ENCODE measurements around the gene BRCA1. TPM values are rescaled to one million over a fixed set of nuclear protein-coding genes. Genes with fewer than 3 reads are reported as not detected.
A peak's percentile ranks its signal among the peaks of the same experiment; 100 is the strongest.
"Not testable (repeated sequence)": the region's sequence is repeated elsewhere in the genome, so short reads cannot be mapped to it uniquely, and the experiment has no call there.

Gene BRCA1
- total RNA-seq, 1 donor from 2014 or later, result 0.85 TPM

- TF ChIP-seq, protein P1, sequence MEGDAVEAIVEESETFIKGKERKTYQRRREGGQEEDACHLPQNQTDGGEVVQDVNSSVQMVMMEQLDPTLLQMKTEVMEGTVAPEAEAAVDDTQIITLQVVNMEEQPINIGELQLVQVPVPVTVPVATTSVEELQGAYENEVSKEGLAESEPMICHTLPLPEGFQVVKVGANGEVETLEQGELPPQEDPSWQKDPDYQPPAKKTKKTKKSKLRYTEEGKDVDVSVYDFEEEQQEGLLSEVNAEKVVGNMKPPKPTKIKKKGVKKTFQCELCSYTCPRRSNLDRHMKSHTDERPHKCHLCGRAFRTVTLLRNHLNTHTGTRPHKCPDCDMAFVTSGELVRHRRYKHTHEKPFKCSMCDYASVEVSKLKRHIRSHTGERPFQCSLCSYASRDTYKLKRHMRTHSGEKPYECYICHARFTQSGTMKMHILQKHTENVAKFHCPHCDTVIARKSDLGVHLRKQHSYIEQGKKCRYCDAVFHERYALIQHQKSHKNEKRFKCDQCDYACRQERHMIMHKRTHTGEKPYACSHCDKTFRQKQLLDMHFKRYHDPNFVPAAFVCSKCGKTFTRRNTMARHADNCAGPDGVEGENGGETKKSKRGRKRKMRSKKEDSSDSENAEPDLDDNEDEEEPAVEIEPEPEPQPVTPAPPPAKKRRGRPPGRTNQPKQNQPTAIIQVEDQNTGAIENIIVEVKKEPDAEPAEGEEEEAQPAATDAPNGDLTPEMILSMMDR (IDR thresholded peaks at IDR 0.05), result no peak
- H3K4me3 ChIP-seq, result no peak overlapping the region
- H3K27ac ChIP-seq, result peak overlapping the region in 1 of 2 donors; percentile 7
- intact Hi-C loops (cut with DNase I), result no loop called here
- H3K27me3 ChIP-seq, result no peaks in the 10 kb centered on the region
- no peaks in the 10 kb centered on the region for H3K9me3 ChIP-seq
- peaks cover 30 to 32% of the 10 kb centered on the region in 2 donors for H3K36me3 ChIP-seq
- no peak for DNase-seq (ENCODE audit: low spot score in 2 of 2)
- peaks cover 0 to 6% of the 10 kb centered on the region in 2 donors for H3K4me1 ChIP-seq
Observed at GRCh38 chr17:43011728-43012472, 113.3 kb downstream of the BRCA1 start.

GRCh38 chr17:43010667-43011308 is 114.4 kb downstream of the BRCA1 start:
- H3K27me3 ChIP-seq, result no peaks in the 10 kb centered on the region
- DNase-seq (ENCODE audit: low spot score in 2 of 2), result no peak
- H3K36me3 ChIP-seq, result peaks cover 19 to 21% of the 10 kb centered on the region in 2 donors
- TF ChIP-seq, protein P1 (IDR thresholded peaks at IDR 0.05), result no peak
- no peak overlapping the region for H3K27ac ChIP-seq
- no peaks in the 10 kb centered on the region for H3K9me3 ChIP-seq
- intact Hi-C loops (cut with DNase I), result no loop called here
- peaks cover 0 to 6% of the 10 kb centered on the region in 2 donors for H3K4me1 ChIP-seq
- no peak overlapping the region for H3K4me3 ChIP-seq

DNA sequence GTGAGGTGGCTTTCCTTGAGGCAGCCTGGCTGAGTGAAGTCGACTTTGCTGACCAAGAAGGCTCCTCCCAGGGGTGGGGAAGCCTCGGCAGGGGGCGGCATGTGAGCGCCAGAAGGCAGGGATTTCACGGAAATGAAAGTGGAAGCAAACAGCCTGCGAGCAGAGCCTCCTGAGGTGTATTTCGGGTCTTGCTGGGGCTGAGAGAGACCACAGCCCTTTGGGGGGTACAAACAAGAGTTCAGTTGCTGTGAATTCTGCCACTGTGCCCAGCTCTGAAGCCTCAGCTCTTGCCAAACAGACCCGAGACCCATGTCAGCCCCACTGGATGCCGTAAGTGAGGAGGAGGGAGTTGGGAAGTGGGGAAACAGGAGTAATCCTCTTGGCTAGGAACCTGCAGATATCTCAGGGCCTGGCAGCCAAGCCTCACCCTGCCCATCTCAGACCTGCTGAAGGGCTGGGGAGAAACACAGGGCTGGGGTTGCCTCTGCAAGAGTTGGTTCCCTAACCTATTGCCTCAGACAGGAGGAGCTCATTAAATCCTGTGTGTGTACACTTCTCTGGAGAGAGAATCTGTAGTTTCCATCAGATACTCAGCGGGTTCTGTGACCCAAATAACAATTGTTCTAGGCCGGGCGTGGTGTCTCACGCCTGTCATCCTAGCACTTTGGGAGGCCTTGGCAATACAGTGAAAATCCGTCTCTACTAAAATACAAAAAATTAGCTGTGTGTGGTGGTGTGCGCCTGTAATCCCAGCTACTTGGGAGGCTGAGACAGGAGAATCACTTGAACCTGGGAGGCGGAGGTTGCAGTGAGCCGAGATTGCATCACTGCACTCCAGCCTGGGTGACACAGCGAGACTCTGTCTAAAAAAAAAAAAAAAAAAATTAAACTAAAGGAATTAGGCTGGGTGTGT is 118.3 kb downstream of the BRCA1 start, which contains the start of gene IFI35:
Gene IFI35, plus strand, starts transcription at position 146 of the 913 bp plus-strand sequence. Its CDS starts 164 bp downstream, at position 310.
- TF ChIP-seq, protein P1 (IDR thresholded peaks at IDR 0.05), result peak in 2 of 3 experiments; percentile 16 to 49
- intact Hi-C loops (cut with DNase I), result no loop called here
- H3K36me3 ChIP-seq, result peaks cover 18 to 25% of the 10 kb centered on the region in 2 donors
- peak within 1 kb of the TSS; percentile 84 for H3K27ac ChIP-seq
- H3K4me3 ChIP-seq, result peak within 1 kb of the TSS; percentile 70 to 71
- no peaks in the 10 kb centered on the region for H3K27me3 ChIP-seq
- H3K9me3 ChIP-seq, result no peaks in the 10 kb centered on the region
- peak in 1 of 2 donors; percentile 92 for DNase-seq (ENCODE audit: low spot score in 2 of 2)
- H3K4me1 ChIP-seq, result peaks cover 0 to 6% of the 10 kb centered on the region in 2 donors

- Histone ChIP-seq H3K9me3 (no peaks in the 10 kb centered on the region), H3K27ac (peak overlapping the region in 1 of 2 donors; percentile 30), H3K27me3 (no peaks in the 10 kb centered on the region), H3K4me1 (peaks cover 7 to 15% of the 10 kb centered on the region in 2 donors), H3K36me3 (peaks cover 38 to 51% of the 10 kb centered on the region in 2 donors), H3K4me3 (no peak overlapping the region)
- intact Hi-C loops (cut with DNase I), result no loop called here
- peak in 1 of 2 donors; percentile 80 for DNase-seq (ENCODE audit: low spot score in 2 of 2)
- TF ChIP-seq, protein P1 (IDR thresholded peaks at IDR 0.05), result peak in 2 of 3 experiments; percentile 8 to 17
Observed at GRCh38 chr17:43003542-43004172, 121.5 kb downstream of the BRCA1 start.

DNA sequence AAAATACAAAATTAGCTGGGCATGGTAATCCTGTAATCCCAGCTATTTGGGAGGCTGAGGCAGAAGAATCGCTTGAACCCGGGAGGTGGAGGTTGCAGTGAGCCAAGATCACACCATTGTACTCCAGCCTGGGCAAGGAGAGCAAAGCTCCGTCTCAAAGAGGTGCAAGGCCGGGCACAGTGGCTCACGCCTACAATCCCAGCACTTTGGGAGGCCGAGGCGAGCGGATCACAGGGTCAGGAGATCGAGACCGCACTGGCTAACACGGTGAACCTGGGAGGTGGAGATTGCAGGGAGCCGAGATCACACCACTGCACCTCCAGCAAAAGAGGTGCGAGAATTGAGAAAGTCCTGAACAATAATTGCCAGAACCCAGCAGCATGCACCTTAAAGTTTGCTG is 124.3 kb downstream of the BRCA1 start:
- H3K27me3 ChIP-seq; intact Hi-C loops (cut with DNase I); H3K27ac ChIP-seq; DNase-seq (ENCODE audit: low spot score in 2 of 2); H3K4me3 ChIP-seq; H3K9me3 ChIP-seq: not testable (repeated sequence)
- peaks cover 7 to 13% of the 10 kb centered on the region in 2 donors for H3K4me1 ChIP-seq
- peaks cover 38 to 51% of the 10 kb centered on the region in 2 donors for H3K36me3 ChIP-seq
